Nucleus accumbens (tissue), 56 donors: Measurements from ENCODE around the gene RRP9.

Experiments used
- DNase-seq, 56 donors: peaks; one replicate each; lab custom pipeline; 2025; lab: John Stamatoyannopoulos, UW

Gene RRP9

DNA sequence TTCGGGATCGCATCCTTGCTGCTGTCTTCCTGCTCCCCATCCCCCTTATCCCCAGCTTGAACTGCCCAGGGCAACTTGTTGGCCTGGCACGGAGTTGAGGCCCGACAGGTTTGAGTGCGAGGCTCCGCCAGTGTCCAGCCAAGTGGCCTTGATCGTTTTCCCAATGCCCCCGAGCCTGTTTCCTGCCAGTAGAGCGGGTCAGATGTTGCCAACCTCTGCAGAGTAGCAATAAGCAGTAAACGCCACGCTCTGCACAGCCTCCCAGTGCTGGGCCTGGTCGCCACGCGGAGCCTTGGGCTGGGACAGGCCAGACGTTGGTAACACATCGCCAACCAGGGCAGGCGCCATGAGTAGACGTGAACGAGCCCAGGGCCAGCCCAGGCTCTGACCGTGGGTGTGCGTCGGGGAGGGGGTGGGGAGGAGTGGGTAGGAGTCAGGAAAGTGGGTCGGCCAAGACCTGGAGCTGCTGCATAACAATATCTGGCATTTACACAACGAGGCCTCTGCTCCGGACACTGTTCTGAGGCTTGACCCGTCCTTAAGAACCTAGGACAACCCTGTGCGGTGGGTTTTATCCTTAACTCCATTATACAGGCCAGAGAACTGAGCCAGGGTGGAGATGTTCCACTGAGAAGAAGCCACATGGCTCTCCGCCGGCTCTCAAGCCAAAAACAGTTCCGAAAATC lies 32.7 kb upstream of the RRP9 start:
- DNase-seq: peak in 22 of 56 donors; percentile 37 to 76 (median 62)

DNA sequence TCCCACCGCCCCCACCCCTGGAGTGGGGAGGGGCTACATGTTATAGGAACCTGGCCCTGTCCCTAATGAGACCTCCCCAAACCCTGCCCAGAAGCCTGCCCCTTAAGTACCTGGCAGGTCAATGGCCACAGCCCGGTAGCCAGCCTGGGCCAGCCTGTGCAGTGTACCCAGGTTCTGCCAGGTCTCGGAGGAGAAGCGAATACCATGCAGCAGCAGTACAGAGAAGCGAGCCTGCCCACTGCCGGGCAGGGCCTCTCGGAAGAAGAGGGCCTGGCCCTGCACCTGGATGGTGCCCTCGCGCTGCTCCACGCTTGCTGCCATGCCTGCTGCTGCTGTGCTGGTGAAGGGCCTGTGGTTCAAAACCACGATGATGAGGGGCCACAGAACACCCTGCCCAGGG lies 29.6 kb upstream of the RRP9 start:
- no peak for DNase-seq

DNA sequence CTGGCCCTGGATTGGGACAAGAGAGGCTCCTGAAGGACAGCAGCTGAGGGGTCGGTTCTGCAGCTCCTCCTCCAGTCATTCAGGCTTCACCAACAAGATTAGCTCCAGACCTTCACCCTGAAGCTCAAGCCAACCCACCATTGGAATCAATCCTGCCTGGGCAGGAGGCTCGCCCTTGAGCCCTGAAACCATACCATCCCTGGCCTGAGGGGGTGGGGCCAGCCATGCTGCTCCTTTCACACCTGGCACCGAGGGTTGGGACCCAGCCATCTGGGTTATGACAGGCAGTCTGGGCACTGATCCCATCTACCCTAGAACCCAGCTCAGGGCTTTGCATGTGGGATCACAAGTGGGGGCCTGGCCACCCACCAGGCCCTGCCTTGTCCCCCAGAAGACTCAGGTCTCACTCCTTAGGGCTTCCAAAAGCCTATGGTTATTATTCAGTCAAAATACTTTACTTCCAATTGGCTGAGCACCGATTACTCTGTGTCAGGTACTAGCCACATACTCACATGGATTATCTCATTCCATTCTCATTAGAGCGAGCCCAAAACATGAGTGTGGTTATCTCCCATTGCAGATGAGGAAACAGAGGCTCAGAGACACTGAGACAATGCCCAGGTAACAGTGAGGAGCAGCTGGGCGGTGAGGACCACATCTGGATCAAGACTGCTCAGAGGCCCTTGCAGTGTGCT lies 29.0 kb upstream of the RRP9 start:
- no peak for DNase-seq

DNA sequence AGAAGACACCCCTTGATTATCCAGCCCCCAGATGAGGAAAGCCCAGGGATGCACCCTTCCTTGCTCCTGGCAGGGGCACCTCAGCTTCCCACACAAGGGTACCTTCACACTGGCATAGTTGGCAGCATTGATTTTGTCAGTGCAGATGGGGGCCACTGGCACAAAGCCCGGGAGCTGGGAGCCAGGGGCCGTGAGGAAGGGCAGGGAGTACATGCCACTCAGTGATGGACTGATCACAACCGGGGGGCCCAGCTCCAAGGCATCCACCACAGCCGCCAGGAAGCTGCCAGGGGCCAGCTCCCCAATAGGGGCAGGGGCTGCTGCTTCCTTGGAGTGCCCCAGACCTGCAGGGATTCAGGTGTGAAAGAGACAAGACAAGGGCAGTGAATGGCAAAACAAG lies 28.1 kb upstream of the RRP9 start:
- no peak for DNase-seq

DNA sequence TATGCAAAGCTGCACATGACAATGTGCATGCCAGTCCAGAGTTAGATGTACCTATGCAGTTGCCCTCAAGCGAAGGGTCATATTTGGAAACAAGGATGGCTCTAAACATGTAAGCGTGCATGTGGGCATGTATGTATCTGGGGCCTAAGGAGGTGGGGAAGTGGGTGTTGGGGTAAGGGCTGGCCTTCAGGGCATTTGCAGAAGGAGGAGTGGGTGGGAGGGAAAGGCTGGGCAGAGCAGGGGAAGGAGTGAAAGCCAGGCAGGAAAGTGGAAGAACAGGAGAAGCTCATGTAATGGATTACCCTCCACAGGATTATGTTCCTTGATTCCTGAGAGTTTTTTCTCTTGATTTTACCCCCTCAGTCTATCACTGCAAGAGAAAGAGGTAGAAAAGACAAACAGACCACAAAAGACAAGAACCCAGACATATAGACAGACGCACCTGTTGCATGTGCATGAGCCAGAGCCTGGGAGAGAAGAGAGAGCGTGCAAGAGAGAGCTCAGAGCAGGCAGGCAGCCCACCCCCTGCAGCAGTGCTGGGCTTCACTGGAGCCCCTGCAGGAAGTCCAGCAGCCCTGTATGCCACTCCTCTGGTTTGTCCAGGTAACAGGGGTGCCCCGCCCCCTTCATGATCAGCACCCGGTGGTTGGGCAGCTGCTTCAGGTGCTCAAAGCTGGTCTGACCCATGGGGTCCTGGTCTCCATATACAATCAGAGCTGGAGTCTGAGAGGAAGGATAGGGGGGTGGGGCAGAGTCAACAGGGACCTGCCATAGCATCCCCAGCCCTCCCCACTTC lies 27.4 kb upstream of the RRP9 start:
- DNase-seq: no peak

DNA sequence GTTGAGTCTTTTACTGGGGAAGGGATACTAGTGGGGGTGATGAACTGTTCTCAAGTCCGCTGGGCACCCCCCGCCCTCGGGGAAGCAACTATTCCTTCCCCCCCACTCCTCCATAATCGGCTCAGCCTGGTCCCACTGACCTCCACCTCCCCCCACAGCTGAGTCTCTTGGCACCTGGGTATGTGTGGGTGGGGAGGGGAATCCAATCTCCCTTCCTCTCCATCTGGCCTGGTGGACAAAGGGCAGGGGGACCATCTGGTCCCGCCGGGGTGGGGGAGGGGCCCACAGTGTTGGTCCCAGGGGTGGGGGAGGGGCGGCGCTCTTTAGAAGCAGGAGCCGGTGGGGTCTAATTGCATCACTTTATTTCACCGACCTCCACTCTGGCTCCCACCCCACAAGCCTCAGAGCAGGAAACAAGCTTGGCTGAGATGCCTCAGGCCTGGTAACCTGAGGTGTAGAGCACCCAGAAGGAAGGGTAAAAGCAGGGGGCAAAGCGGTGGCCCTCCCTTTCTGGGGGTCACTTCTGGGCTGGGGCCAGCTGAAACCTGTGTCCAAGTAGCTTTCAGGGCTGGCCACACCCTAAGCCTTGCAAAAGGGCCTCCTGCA lies 26.6 kb upstream of the RRP9 start:
- peak in 15 of 56 donors; percentile 5 to 63 (median 37) for DNase-seq

DNA sequence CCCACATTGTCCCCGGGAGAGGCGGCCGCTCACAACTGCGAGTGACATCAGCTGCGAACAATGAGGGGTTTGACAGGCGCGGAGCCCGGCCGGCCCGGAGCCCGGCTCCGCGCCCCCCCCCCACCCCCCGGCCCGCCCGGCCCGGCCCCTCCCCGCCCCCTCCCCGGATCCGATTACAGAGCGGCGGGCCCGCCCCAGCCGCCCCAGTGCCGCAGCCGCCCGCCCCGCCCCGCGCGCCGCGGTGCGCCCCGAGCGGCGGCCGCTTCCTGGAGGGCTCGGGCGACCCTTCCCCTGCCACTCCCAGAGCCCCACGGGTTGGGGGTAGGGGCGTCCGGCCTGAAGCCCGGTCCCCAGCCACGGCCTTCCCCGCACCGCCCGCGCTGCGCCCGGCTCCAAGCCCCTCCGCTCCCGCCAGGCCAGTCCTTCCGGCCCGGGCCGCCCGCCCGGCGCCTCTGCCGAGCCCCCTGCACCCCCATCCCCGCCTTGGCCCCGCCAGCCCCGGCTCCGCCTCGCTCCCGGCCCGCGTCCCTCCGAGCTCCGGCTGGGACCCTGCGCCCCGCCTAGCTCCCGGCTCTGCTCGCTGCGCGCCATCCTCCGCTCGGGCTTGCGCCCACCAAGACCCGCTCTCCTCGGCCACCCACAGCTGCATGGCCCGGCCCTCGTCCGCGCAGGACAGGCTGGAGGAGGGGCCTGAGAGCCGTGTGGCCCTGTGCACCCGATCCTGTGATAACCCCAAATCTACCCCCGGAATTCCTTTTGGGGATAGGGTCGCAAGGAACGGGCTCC lies 25.9 kb upstream of the RRP9 start, which contains the start of gene PCBP4:
Gene PCBP4 (minus strand): TSS at position 71 of the 786 bp plus-strand sequence. CDS start 6,214 bp downstream, outside the sequence.
- DNase-seq: peak in 52 of 56 donors; percentile 42 to 88 (median 78)

DNA sequence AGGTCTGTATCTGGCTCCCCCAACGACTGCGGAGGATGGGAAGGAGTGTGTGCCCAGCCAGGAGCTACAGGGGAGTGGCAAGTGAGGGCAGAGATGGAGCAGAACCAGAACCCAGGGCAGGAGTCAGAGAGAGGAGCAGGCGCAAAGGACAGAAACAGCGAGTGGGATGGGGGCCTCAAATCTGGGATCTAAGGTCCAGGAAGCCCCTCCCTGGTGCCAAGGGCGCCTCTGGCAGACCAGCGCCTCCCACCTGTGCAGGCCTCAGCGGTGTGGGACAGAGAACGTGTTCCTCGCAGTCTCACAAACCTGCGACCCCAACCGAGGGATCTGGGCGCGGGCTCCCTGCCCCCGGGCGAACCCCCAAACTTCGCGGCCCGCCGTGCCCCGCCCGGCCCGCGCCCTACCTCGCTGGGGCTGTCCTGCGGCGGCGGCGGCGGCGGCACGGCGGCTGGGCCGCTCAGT lies 25.2 kb upstream of the RRP9 start:
- DNase-seq: peak in 8 of 56 donors; percentile 44 to 84 (median 62)

DNA sequence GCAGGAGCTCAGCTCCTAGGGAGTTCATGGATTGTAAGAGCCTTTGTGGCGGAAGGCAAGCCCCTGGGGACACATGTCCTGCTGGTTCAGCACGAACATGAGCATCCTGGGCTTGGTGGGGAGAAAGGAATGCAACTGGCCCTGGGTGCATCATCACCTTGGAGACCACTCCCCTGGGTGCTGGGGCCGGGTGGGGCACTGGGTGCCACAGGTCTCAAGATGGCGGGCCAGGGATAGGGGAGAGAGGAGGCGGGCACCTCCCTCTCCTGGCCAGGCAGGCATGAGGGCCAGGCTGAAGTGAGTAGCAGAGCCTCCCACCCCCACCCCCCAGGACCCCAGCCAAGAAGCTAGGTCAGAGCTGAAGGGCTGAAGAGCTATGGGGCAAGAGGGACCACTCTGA lies 24.8 kb upstream of the RRP9 start:
- DNase-seq: peak in 8 of 56 donors; percentile 22 to 66 (median 48)

DNA sequence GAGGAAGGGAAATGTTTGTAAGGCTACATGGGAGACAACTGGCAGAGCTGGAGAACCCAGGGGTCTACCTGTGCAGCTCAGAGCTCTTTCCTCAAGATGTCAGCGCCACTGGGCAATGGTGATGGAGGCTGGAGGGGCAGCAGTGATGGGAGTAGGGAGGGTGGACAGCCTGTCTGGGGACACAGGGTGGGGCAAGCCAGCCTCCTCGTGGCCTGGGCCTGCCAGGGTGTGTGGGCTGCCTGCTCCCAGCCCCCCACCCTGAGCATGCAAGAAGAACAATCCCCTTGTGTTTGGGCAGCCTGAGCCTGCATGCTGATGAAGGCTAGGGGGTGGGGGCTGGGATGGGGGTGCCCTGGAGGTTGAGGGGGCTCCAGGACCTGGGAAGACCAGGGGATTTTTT lies 24.3 kb upstream of the RRP9 start:
- peak in 49 of 56 donors; percentile 34 to 91 (median 76) for DNase-seq

DNA sequence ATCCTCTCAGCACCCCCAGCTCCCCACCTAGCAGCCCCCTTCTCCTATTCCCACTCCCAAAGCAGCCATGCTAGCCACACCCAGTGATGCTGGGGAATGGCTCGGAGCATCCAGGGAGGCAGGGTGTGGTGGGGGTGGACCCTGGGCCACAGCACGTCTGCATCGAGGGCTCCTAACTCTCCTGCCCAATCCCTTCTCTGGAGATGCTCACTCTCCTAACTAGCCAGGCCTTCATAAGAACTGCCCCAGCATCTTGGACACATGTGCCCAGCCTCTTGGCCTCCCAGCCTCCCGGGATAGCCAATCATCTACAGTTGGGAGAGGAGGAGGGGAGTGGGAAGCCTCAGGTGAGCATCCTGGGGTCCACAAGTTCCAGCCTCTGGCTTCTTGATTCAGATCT lies 22.8 kb upstream of the RRP9 start:
- DNase-seq: no peak

DNA sequence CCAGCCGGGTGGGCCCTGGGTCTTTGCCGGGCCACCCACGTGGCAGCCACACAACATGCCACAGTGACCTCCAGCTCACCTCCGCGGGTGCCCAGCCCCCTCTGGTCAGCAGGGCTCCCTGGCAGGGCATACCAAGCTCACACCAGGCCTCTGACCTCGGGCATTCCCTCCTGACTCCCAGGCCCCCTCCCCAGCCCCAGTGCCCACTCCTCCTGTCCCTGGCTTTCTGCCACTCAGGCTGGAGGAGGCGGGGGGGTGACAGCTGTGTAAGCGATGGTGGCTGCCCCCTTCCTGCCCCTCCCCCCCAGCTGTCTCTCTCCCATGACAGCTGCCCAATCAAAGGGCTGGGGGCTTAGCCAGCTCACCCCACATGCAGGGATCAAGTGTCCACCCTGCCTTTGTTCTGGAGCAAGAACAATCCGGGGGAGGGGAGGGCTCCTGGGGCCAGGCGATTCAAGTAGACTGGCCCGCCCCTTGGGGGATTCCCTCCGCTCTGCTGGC lies 22.3 kb upstream of the RRP9 start:
- DNase-seq: peak in 44 of 56 donors; percentile 17 to 83 (median 51)

DNA sequence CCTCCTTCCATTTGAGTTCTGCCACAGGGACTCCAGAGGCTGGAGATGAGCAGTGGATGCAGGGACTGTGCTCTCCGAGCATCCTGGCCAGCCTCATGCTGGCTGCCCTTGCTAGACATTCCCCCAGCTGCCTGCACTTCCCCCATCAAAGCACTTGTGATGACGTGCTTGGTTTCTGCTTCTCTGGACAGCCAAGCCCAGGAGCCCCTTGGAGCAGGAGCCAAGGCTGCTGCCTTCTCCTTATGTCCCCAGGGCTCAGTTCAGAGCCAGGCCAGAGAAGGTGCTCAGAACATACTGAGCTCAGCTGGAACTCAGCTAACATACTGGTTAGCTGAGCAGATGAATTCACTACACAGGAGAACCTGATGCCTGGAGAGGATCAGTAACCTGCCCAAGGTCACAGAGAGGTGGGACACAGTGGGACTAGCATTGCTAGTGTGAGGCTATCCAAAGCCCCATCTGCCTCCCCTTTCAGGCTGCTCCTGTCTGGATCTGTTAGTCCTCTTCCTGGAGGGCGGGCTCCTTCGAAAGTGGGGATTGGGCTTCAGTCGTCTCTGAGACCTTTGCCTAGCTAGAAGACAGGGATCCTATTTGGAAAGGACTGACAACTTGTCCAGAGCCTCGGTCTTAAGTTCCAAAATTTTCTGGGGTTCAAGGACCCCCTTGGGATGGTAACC lies 21.3 kb upstream of the RRP9 start:
- DNase-seq: peak in 18 of 56 donors; percentile 14 to 48 (median 26)

DNA sequence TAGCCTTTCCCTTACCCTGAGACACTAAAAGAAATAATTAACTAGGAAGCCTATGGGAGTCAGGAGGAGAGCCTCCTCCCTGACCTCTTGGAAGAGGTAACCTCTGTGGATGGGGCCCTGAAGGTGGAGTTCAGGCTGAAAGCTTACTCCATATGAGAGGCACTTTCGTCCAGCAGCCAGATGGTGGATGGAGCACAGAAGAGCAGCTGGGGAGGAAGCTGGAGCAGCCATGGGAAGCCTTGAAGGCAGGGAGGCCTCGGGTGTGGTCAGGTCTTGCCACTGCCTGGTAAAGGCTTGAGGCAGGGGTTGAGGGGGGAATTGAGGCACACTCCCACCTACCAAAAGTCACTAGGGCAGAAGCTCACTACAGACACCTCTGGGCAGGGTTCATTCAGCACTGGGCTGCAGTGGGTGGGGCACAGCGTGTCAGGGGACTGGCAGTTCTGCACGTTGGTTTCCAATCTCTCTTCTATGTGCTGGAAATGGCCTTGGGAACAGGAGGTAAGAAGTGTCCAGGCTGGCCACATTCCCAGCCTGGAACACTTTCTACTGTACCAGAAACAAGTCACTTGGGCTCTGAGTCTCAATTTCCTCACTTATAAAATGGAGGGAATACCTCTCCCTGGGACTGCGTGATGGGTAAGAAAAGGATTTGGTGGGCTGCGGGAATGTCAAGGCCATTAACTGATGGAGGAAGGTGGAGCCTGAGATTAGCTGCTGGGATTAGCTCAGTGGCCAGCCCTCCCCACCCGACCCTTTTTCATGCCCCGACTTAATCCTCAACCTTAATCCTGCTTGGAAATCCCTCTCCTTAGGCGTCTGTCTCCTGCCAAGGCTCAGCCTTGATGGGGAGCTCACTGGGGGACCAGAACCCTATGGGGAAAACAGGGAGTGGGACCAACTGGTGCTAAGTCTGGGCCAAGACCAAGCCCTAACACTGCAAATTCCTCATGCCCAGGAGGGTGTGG lies 20.2 kb upstream of the RRP9 start:
- no peak for DNase-seq

DNA sequence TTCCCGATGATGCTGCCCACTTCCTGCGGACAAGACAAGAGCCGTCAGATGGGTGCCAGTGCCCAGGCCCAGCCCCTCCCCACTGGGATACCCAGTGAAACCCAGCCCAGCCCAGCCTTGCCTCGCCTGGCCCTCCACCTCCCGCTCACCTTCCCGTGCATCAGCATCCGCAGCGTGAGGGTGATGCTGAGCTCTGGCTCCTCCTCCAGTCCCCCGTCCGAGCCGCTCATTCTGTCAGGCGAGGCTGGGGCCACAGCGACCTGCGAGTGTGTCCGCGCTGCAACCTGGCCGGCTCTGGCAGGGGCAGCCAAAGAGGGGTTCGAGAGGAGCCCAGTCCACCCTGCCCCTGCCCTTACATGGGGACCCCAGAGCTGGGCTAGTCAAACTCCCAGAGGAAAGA lies 19.3 kb upstream of the RRP9 start:
- no peak for DNase-seq

DNA sequence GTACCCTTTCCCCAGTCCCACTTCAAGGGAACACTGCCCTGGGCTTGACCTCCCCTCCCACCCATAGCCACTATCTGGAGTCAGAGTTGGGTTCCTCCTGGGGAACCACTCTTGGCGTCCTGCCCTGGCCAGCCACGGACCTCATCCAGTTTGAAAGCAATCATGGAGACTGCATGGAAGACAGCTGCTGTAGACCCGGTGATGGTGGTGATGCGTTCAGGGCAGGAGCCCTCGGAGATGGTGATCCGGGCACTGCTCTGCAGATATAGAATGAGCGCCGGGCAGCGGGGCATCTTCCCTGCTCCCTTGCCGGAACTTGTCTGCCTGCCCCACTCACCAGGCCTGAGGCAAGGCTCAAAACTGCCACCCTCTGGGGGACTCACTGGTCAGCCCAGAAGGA lies 18.7 kb upstream of the RRP9 start:
- DNase-seq: no peak

DNA sequence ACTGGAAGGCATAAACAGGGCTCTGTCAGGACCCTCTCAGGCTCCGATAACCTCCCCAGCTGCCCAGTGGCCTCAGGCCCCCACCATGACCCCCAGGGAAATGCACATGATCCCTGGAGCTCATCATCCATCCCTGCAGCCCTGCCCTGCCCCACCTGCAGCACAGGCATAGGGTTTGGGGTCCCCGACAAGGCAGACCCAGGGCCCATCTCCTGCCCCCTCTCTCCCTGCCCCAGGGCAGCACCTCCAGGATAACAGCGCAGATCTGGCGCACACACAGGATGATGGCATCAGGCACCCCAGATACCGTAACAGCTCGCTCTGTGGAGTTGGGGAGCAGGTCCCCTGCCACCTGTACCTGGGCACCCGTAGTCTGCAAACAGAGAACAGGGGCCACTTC lies 17.9 kb upstream of the RRP9 start:
- no peak for DNase-seq
